ENCODE results near the gene GALNT6.

DNA sequence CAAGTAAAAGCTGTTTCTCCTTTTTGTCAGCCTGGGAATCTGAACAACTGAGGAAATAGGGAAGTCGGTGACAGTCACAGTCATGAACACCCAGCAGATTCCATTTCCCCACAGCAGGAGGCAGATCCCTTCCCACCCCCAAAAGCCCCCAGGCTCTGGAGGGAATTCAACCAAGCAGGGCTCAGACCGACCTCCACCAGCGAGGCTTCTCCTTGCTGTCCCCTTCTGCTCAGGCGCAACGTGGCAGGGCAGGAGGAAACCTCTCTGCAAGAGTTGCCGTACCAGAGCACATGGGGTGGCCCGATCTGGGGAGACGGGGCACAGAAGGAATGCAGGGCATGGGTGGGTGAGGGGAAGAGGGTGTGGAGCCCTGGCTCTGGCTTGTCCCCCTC is 319 bp downstream of the GALNT6 start:
- no peak for TF ChIP-seq ZNF384 (IDR thresholded peaks at IDR 0.05)
- TF ChIP-seq, protein P1, sequence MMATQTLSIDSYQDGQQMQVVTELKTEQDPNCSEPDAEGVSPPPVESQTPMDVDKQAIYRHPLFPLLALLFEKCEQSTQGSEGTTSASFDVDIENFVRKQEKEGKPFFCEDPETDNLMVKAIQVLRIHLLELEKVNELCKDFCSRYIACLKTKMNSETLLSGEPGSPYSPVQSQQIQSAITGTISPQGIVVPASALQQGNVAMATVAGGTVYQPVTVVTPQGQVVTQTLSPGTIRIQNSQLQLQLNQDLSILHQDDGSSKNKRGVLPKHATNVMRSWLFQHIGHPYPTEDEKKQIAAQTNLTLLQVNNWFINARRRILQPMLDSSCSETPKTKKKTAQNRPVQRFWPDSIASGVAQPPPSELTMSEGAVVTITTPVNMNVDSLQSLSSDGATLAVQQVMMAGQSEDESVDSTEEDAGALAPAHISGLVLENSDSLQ (IDR thresholded peaks at IDR 0.05), result no peak

All from HEK293T (cell line).